Adipose tissue (tissue), 3 donors: ENCODE results near the gene TANGO6. TPM values are rescaled to one million over a fixed set of nuclear protein-coding genes. Genes with fewer than 3 reads are reported as not detected.

ENCODE experiments used
- polyA plus RNA-seq, 3 donors: library from polyadenylated mRNA; stranded (reverse); fragments of 200-250 nt; gene quantifications; one replicate each; pipeline ENCODE4 v1.2.3, GENCODE V29; 2013
- donor health status: healthy with polysubstance abuse.
- donor health status: Bipolar disorder and iron deficiency.
- donor health status: healthy.

TANGO6 gene
- polyA plus RNA-seq, 3 donors, result 3.2 to 6.6 (median 4.7) TPM

Other genes starting within 250 kb of the TANGO6 start
- 1 to 10 TPM in 2 of 3 donors, under 1 TPM in 1; 0.25 to 1.4 (median 1.2) TPM for gene CDH3, start 198.2 kb upstream of the TANGO6 start, polyA plus RNA-seq
- gene CDH1, start 106.2 kb upstream of the TANGO6 start, polyA plus RNA-seq, result 10 to 100 TPM in 1 of 3 donors, 1 to 10 TPM in 2; 2.0 to 69.4 (median 4.6) TPM